ENCODE measurements around the gene TBC1D22A. TPM values are rescaled to one million over a fixed set of nuclear protein-coding genes. Genes with fewer than 3 reads are reported as not detected.

The TBC1D22A gene
- total and polyA plus RNA-seq, 2 experiments from 2014 or later: 9.6 to 13.3 TPM

- TF ChIP-seq ETS1 (IDR thresholded peaks at IDR 0.05) (no peak), EZH2 (IDR thresholded peaks at IDR 0.05; ENCODE audit: low read depth, unreplicated experiment) (no peak)
These were observed 220.6 kb downstream of the TBC1D22A start (continued) for GRCh38 chr22:46983046-46983445.

GRCh38 chr22:46984751-46985506 lies 222.5 kb downstream of the TBC1D22A start:
- DNase-seq (ENCODE audit: low spot score) (no peak), ATAC-seq (peak; percentile 24; the same call in 1 of the 3 replicates)
- Histone ChIP-seq H2AFZ (no peak overlapping the region), H4K20me1 (replicated peaks; ENCODE audit: insufficient read depth) (no peaks in the 10 kb centered on the region; the same call in none of the 2 replicates), H3K27ac (ENCODE audit: low read depth) (no peak overlapping the region), H3K4me3 (no peak overlapping the region), H3F3A (replicated peaks; ENCODE audit: low read depth) (no peaks in the 10 kb centered on the region), H3K36me3 (ENCODE audit: insufficient read depth) (no peaks in the 10 kb centered on the region), H3K9me2 (ENCODE audit: insufficient read depth) (no peaks in the 10 kb centered on the region), H3K27me3 (ENCODE audit: insufficient read depth) (no peaks in the 10 kb centered on the region), H3K4me2 (no peak overlapping the region), H3K79me2 (replicated peaks; ENCODE audit: insufficient read depth) (no peaks in the 10 kb centered on the region), H3K4me1 (ENCODE audit: insufficient read depth) (no peaks in the 10 kb centered on the region)
- no peak overlapping the region for H3K4me3 Mint-ChIP-seq
- no peaks in the 10 kb centered on the region for H3K36me3 Mint-ChIP-seq (ENCODE audit: low read depth)
- no peak overlapping the region for H3K27ac Mint-ChIP-seq
- H3K4me1 Mint-ChIP-seq: peaks cover 6% of the 10 kb centered on the region
- H3K27me3 Mint-ChIP-seq (ENCODE audit: insufficient read depth, low read depth, poor library complexity): no peaks in the 10 kb centered on the region
- no peaks in the 10 kb centered on the region for H3K9me3 Mint-ChIP-seq
- TF ChIP-seq ETS1 (IDR thresholded peaks at IDR 0.05): no peak
- no peak for TF ChIP-seq NANOG (IDR thresholded peaks at IDR 0.05; ENCODE audit: borderline replicate concordance)
- no peak for TF ChIP-seq EZH2phosphoT487 (IDR thresholded peaks at IDR 0.05; ENCODE audit: unreplicated experiment)
- TF ChIP-seq STAT1 (IDR thresholded peaks at IDR 0.05; ENCODE audit: unreplicated experiment): no peak
- TF ChIP-seq CREB1 (CRISPR knock-in tag; IDR thresholded peaks at IDR 0.05; ENCODE audit: low read depth): no peak
- no peak for TF ChIP-seq ZNF462 (CRISPR knock-in tag; IDR thresholded peaks at IDR 0.05)
- no peak for TF ChIP-seq JUNB (IDR thresholded peaks at IDR 0.05; ENCODE audit: unreplicated experiment)
- no peak for TF ChIP-seq REST (IDR thresholded peaks at IDR 0.05; ENCODE audit: unreplicated experiment)
- TF ChIP-seq ZNF331 (CRISPR knock-in tag; IDR thresholded peaks at IDR 0.05; ENCODE audit: low read depth): no peak
- TF ChIP-seq EZH2 (IDR thresholded peaks at IDR 0.05; ENCODE audit: low read depth, unreplicated experiment): no peak
- TF ChIP-seq ZNF114 (CRISPR knock-in tag; IDR thresholded peaks at IDR 0.05): no peak
- no peak for TF ChIP-seq POLR2AphosphoS5 (IDR thresholded peaks at IDR 0.05; ENCODE audit: low read depth)
